HG03039 (cell line): Measurements from ENCODE around the gene PPP6R3.
"Not testable (repeated sequence)": the region's sequence is repeated elsewhere in the genome, so short reads cannot be mapped to it uniquely, and the experiment has no call there.

ENCODE experiments used
- ATAC-seq: cut with Tn5 transposase; IDR thresholded peaks from one replicate; pipeline ENCODE4 v1.9.1; 2021; ENCODE audit warnings: mild to moderate bottlenecking, moderate library complexity; ENCODE audit not compliant: unreplicated experiment

PPP6R3 gene

GRCh38 chr11:68433541-68433940 is 27.0 kb upstream of the PPP6R3 start:
- ATAC-seq, result no peak

- not testable (repeated sequence) for ATAC-seq
Observed at GRCh38 chr11:68434159-68434558, 26.4 kb upstream of the PPP6R3 start.

GRCh38 chr11:68436162-68436888 is 24.2 kb upstream of the PPP6R3 start:
- no peak for ATAC-seq

DNA sequence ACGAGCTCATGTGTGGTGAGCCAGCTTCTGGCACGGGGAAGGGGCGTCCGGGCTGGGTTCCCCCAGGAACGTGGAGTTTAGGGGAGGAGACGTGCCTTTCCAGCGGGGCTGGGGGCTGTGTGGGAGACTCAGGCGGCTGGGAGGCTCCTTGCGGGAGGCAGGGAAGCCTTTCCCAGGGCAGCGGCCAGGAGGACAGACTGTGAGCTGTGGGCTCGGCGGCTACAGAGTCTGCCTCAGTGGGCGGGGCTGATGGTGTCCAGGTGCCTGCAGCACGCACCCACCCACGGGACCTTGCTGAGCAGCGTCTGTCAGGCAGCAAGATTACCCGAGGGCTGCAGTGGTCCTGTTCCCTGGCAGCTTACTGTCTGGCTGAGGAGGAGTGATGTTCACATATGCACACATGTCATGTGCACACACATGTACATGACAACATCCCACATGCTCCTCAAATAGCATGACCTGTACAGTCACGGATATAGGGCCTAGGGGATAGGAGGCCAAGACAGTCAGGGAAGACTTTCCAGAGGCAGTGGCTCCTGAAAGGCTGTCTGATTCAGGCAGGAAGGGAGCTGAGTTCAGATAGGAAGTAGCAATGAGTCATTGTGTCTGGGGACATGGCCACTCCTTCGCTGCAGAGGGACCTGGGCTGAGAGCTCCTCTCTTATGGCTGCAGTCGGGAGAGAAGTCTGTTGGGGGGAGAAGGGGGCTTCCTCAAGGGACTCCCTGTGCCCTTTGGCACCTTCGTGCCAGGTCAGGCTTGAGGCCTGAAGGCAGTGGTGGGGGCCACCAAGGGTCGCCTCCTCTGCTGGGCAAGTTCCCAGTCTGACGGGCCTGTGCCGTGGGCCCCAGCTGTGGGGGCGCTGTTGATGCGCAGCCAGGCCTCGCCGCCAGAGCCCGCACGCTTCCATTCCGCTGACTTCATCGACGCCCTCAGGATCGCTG is 23.3 kb upstream of the PPP6R3 start:
- no peak for ATAC-seq

GRCh38 chr11:68437927-68438657 is 22.5 kb upstream of the PPP6R3 start:
- no peak for ATAC-seq

DNA sequence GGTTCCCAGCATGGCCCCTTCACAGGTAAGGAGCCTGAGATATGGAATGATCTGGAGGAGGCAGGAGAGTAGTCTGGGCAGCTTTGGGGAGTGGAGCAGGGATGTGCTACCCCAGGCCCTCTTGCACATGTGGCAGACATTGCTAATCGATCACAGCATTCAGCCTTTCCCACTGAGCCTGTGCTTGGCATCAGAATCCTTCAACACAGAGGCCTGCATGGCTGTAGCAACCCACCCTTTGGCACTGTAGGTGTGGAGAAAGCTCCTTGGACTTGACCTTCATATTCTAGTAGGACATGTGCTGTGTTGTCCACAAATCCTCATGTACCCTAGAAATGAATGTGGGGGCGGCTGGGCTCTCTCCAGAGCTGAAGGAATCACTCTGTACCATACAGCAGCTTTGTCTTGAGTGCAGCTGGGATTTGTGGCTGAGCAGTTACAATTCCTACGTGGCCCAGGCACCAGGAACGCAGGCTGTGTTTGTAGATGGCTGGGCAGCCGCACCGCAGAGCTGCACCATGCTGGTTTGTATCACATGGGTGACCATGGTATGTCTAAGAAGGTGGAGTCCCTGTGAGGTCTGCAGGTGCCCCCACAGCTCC is 21.8 kb upstream of the PPP6R3 start:
- ATAC-seq, result no peak

DNA sequence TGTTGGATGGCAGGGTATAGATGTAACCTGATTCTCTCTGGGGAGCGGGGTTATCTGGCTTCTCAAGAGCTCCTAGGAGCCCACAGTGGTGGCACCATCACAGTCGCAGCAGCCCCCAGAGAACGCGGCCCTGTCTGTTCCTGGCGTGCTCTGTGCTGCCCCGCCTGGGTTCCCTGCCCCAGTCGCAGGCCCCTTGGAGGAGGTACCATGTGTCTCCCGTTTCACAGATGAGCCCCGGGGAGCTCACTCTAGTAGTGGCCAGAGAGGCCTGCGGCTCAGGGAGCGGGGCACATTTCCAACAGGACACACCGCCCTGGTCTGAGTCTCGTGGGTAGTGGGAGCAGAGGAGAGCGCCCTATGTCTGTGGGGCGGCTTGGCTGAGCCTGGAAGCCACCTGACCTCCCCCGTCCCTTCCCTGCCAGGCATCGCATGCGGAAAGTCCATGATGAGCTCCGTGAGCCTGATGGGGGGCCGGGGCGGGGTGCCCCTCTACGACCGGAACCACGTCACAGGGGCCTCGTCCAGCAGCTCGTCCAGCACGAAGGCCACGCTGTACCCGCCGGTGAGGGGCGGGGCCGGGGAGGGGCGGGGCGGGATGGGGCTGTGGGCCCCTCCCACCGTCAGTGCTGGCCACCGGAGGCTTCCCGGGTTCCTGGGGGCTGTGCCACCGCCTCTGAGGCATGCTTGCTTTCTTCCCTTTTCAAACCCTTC is 21.0 kb upstream of the PPP6R3 start:
- no peak for ATAC-seq

GRCh38 chr11:68440224-68440623 is 20.3 kb upstream of the PPP6R3 start:
- no peak for ATAC-seq

DNA sequence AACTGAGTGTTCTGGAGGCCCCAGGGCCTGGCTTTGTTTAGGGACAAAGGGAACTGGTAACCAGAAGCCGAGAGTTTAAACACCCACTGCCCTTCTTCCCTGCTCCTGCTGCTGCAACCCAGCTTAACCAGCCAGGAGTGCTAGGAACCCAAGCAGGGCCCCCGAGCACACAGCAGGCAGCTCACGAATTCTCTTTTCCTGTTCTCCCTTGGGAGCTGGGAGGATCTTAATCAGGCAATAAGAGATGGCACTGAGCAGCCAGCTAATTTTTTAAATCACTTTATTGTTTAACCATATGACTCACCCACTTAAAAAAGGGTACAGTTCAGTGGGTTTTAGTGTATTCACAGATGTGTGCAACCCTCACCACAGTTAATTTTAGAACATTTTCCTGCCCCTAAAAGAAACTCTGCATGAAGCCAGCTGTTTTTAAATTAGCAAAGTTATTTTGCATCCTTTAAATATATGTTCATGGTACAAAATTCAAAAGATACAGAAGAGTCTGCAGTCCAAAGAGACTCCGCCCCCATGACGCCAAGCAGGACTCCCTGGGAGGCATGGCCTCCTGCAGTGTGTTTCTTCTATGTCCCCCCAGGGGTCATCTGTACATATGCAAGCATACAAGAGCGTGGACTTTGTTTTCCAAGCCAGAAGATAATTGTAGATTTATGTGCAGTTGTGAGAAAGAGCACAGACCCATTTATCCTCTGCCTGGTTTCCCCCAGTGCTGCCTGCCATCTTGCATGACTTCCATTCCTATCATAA is 18.9 kb upstream of the PPP6R3 start:
- ATAC-seq, result no peak

GRCh38 chr11:68442433-68442832 is 18.1 kb upstream of the PPP6R3 start:
- no peak for ATAC-seq

DNA sequence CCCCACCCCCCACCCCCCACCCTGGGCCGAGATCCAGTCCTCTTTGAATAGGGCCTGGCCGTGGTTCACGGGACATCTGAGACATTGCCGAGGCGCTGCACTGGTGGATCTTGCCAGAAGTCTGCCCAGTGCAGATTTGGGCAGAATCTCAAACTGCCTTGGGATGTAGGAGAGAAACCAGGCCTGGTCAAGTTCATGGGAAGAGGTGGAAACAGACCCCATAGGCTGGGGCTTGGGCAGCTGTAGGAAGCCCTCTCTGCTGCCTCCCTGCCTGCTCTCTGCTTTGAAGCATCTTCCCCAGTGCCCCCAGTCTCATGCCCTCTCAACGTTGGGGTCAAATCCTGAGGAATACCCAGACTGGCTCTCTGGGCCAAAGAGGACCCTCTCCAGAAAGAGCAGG is 16.0 kb upstream of the PPP6R3 start:
- ATAC-seq, result no peak

DNA sequence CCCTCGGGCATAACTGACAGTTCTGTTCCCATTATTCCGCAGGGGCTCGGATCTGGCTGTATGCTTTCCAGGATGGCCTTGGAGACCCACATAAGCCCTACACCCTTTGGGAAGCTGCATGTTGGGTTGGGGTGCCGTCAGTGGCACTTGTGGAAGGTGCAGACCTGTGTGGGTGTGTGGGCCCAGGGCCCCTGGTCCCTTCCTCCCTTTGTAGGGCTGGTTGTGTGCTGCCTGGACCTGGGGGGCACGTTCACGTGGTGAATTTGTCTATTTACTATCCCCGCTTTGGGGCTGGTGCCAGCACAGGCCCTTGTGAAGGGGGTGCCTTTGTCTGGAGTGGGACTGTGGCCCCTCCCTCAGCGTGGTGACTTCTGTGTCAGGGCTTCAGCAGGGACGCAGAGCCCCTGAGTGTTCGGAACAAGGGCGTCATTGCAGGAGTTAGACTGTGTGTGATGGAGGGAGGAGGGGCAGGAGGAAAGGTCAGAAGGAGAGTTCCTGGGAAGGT is 15.0 kb upstream of the PPP6R3 start:
- no peak for ATAC-seq

DNA sequence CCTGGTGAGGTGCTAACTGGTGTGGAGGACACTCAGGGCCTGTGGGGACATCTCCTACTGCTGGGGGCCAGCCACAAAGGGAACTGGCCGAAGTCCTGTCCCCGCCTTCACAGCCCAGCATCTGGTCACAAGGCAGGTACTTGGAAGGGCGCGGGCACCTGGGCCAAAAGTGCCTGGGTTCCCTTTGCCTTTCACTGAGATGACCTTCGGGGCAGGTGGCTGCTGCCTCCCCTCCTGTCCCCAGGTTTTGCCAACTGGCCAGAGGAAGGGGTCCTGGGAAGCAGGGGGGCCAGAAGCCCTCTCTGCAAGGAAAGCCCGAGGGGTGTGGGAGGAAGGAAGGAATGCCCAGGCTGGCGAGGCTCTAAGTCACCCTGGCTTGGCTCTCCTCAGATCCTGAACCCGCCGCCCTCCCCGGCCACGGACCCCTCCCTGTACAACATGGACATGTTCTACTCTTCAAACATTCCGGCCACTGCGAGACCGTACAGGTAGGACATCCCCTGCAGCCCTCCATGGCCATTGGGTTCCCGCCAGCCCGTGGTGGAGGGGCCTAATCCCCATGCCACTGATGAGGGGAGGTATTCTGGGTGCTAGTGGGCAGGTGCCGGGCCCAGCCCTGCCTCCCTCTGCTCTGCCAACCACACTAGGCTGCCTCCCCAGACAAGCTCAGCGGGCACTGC is 14.4 kb upstream of the PPP6R3 start:
- ATAC-seq, result no peak

DNA sequence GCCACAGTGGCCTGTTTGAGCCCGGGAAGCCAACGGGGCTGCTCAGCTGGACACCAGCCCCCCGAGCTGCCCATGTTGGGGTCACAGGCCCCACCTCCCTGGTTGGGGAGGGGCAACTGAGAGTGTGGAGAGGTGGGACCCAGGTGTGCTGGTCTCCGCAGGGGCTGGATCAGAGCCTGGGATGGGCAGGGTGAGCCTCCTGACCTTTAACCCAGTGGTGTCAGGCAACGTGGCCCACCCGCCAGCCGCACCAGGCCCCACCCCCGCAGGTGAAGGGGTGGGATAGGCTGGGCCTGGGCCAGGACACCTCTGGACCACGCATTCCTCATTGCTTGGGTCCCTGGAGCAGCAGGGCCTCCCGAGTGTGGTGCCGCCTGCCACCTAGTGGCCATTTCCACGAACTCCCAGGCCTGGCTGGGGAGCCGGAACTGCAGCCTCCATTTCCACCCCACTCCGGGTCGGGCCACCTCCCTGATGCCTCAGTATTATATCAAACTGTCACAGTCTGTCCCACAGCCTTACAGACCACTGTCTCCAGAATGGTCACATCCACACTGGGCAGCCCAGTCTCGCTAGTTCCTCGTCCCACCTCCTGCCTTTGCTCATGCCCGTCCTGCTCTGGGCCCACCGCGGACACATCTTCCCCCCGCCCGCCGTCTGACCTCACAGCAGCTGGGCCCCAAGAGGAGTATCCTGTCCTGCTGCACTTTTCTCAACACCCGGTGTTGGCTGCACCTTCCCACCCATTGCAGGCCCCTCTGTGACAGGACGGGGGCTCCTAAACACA is 13.3 kb upstream of the PPP6R3 start:
- ATAC-seq, result no peak

- ATAC-seq, result not testable (repeated sequence)
Observed at GRCh38 chr11:68447914-68448313, 12.6 kb upstream of the PPP6R3 start.

DNA sequence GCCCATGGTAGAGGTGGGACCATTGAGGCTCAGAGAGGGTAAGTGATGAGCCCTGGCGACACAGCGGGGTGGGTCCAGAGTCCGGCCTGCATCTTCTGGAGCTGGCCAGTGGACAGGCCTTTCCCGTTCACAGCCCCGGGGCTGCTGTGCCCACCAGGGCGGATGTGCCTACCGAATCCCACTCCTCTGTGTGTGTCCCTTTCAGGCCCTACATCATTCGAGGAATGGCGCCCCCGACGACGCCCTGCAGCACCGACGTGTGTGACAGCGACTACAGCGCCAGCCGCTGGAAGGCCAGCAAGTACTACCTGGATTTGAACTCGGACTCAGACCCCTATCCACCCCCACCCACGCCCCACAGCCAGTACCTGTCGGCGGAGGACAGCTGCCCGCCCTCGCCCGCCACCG is 11.9 kb upstream of the PPP6R3 start:
- no peak for ATAC-seq

GRCh38 chr11:68449951-68450350 is 10.6 kb upstream of the PPP6R3 start:
- no peak for ATAC-seq

- no peak for ATAC-seq
Observed at GRCh38 chr11:68450711-68451110, 9.8 kb upstream of the PPP6R3 start.
